ENCODE results near the gene TGFBR3. TPM values are rescaled to one million over a fixed set of nuclear protein-coding genes. Genes with fewer than 3 reads are reported as not detected.

The TGFBR3 gene
- total and polyA plus RNA-seq, 2 of the 8 experiments (the other 6 are each of a cell fraction or from before 2014, with no cell fraction given): 2.0 to 6.1 TPM

DNA sequence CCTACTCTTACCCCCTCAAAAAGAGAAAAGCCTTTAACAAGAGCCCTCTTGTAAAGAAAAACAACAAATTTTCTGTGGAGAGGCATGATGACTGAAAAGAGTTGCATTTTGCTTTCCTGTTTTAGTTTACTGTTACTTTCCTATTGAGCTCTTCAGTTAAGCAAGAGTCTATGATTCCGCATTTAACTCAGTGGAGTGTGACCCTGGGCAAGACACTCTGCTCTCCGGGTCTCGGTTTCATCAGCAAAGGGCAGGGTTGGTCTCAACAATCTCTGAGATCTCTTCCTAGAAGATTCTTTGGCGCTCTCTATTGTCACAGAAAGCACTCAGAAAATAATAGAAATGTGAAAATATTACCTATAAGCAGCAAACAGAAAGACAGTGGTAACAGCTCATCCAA, 175.7 kb downstream of the TGFBR3 start:
- ChIA-PET CTCF (ENCODE audit: partially characterized antibody) (interaction anchor here (0.9 to 1.7 kb wide), 3 partner anchors 8 to 197 kb away, joined by 3 to 4 read pairs (median 4); no protein-coding TSS in a partner anchor), POLR2A (ENCODE audit: partially characterized antibody) (no interaction called here)
- Histone ChIP-seq H3K27ac (ENCODE audit: low read depth, low read length) (no peak overlapping the region), H3K4me2 (ENCODE audit: insufficient read depth in 1 of 2, low read depth in 2 of 2, low read length in 2 of 2) (no peak overlapping the region), H3K14ac (ENCODE audit: insufficient read length) (no peak overlapping the region), H2BK15ac (ENCODE audit: low read length) (no peak overlapping the region), H3K36me3 (ENCODE audit: control insufficient read depth in 2 of 4, insufficient read depth in 4 of 4, low read length in 3 of 4) (no peaks in the 10 kb centered on the region), H4K20me1 (replicated peaks in 1 of 2; ENCODE audit: control insufficient read depth in 1 of 2, insufficient read depth in 2 of 2, low read length in 2 of 2) (no peaks in the 10 kb centered on the region), H4K8ac (ENCODE audit: extremely low read depth, insufficient read depth, low read length) (no peak overlapping the region), H2AFZ (ENCODE audit: low read length) (no peak overlapping the region), H3K9me3 (ENCODE audit: insufficient read depth in 2 of 2, low read depth in 1 of 2, low read length in 1 of 2) (no peaks in the 10 kb centered on the region), H2BK12ac (ENCODE audit: low read depth, low read length) (no peak overlapping the region), H2BK5ac (ENCODE audit: low read depth, low read length) (no peak overlapping the region), H3K4me1 (replicated peaks in 1 of 4; ENCODE audit: control insufficient read depth in 3 of 4, insufficient read depth in 4 of 4, low read length in 3 of 4) (peaks cover 0 to 12% (median 4%) of the 10 kb centered on the region in 4 experiments; a peak in 5 of 7 replicates), H4K91ac (replicated peaks; ENCODE audit: insufficient read length, low read length) (no peak overlapping the region), H2BK20ac (ENCODE audit: low read length) (no peak overlapping the region), H3K18ac (ENCODE audit: extremely low read depth, low read length) (no peak overlapping the region), H3K9ac (replicated peaks in 1 of 4; ENCODE audit: extremely low read depth in 1 of 4, low read depth in 3 of 4, low read length in 3 of 4) (no peak overlapping the region), H4K5ac (ENCODE audit: insufficient read length, low read depth, low read length) (no peak overlapping the region), H2BK120ac (replicated peaks; ENCODE audit: low read depth, low read length) (no peak overlapping the region), H3K79me1 (ENCODE audit: low read depth, low read length) (no peaks in the 10 kb centered on the region), H3K4me3 (ENCODE audit: extremely low read depth in 1 of 4, insufficient read depth in 2 of 4, low read depth in 3 of 4, low read length in 4 of 4) (no peak overlapping the region), H3K79me2 (ENCODE audit: control insufficient read depth in 1 of 2, insufficient read depth in 2 of 2, low read length in 2 of 2) (no peaks in the 10 kb centered on the region), H3K23ac (ENCODE audit: insufficient read length) (no peak overlapping the region), H3K23me2 (ENCODE audit: low read depth, low read length) (no peaks in the 10 kb centered on the region), H3K56ac (replicated peaks; ENCODE audit: insufficient read length, low read depth, low read length) (no peak overlapping the region), H2AK5ac (ENCODE audit: low read depth, low read length) (no peak overlapping the region), H3K27me3 (replicated peaks in 1 of 4; ENCODE audit: control insufficient read depth in 3 of 4, extremely low read depth in 1 of 4, insufficient read depth in 3 of 4, low read length in 3 of 4) (no peaks in the 10 kb centered on the region), H3K4ac (replicated peaks; ENCODE audit: insufficient read length, low read depth, low read length) (no peak overlapping the region)
- DNase-seq (ENCODE audit: low read depth in 1 of 2, low spot score in 2 of 2): no peak
- FAIRE-seq: no peak
- WGBS, 2 experiments (ENCODE audit: extremely low coverage in 1 of 2, insufficient coverage in 1 of 2, insufficient read length in 1 of 2, insufficient replicate concordance in 2 of 2, low coverage in 1 of 2, low lambda C conversion rate in 2 of 2, missing lambda C conversion rate in 1 of 2): 83% methylated on average over 4 of the region's 4 CpGs; no CpG with 5 or more reads in 1 of the 2 experiments
- TF ChIP-seq RBBP5 (IDR thresholded peaks at IDR 0.05; ENCODE audit: borderline replicate concordance, low read depth, low read length) (no peak), KDM4A (IDR thresholded peaks at IDR 0.05; ENCODE audit: low read depth, low read length, severe bottlenecking) (no peak), SIRT6 (IDR thresholded peaks at IDR 0.05; ENCODE audit: low read length) (no peak), NANOG (IDR thresholded peaks at IDR 0.05; ENCODE audit: insufficient read depth, low read depth, low read length, poor library complexity, severe bottlenecking) (no peak), CTBP2 (IDR thresholded peaks at IDR 0.05; ENCODE audit: borderline replicate concordance, insufficient read depth, insufficient read length, low read length) (no peak), RNF2 (IDR thresholded peaks at IDR 0.05; ENCODE audit: borderline replicate concordance, low read depth, low read length, missing control alignments, poor library complexity, severe bottlenecking) (no peak), RAD21 (IDR thresholded peaks at IDR 0.05 in 1 of 2, conservative IDR thresholded peaks at IDR 0.05 in 1 of 2; ENCODE audit: low read depth in 2 of 2, low read length in 2 of 2) (no peak), TBP (IDR thresholded peaks at IDR 0.05; ENCODE audit: low read depth, low read length) (no peak), MAFK (IDR thresholded peaks at IDR 0.05; ENCODE audit: low read depth, low read length) (no peak), BRCA1 (IDR thresholded peaks at IDR 0.05; ENCODE audit: low read depth, low read length) (no peak), POLR2A (IDR thresholded peaks at IDR 0.05; ENCODE audit: control extremely low read depth in 1 of 2, low read depth in 2 of 2, low read length in 2 of 2) (no peak), SIN3A (conservative IDR thresholded peaks at IDR 0.05 in 1 of 2, IDR thresholded peaks at IDR 0.05 in 1 of 2; ENCODE audit: low read depth in 1 of 2, low read length in 2 of 2) (no peak), EZH2 (IDR thresholded peaks at IDR 0.05; ENCODE audit: low read depth, low read length, severe bottlenecking) (no peak), EGR1 (IDR thresholded peaks at IDR 0.05; ENCODE audit: borderline replicate concordance, low read depth, low read length) (no peak)

Data from H1 (cell line).